ENCODE data around the gene EVA1C.

GRCh38 chr21:32410916-32411315, 1.6 kb upstream of the EVA1C start:
- no peak for TF ChIP-seq CTCF (IDR thresholded peaks at IDR 0.05)
- no peak for TF ChIP-seq EZH2 (IDR thresholded peaks at IDR 0.05)

Measured in neural progenitor cell (in vitro differentiated cells).